DMS53 treated with DMSO at 0.1 percent for 48 hours (cell line): ENCODE data around the gene IL36G.
"Not testable (repeated sequence)": the region's sequence is repeated elsewhere in the genome, so short reads cannot be mapped to it uniquely, and the experiment has no call there.

Experiments
- DNase-seq: peaks from one replicate; lab custom pipeline; 2025; ENCODE audit not compliant: unreplicated experiment; lab: John Stamatoyannopoulos, UW

The IL36G gene

GRCh38 chr2:112977559-112978056 is at the start of gene IL36G:
IL36G (plus strand) TSS chr2:112978006; CDS start chr2:112978639, 633 bp downstream.
- DNase-seq, result no peak

GRCh38 chr2:112933261-112933660 is 44.5 kb upstream of the IL36G start:
- DNase-seq, result no peak

- DNase-seq, result not testable (repeated sequence)
Measured at GRCh38 chr2:112934117-112934516, 43.7 kb upstream of the IL36G start.

GRCh38 chr2:112936927-112937232 is 40.9 kb upstream of the IL36G start:
- DNase-seq, result no peak

GRCh38 chr2:112938904-112939303 is 38.9 kb upstream of the IL36G start:
- DNase-seq, result no peak

- no peak for DNase-seq
Measured at GRCh38 chr2:112939425-112939824, 38.4 kb upstream of the IL36G start.

- no peak for DNase-seq
Measured at GRCh38 chr2:112940859-112941625, 36.8 kb upstream of the IL36G start.

- DNase-seq, result peak; percentile 82
Measured at GRCh38 chr2:112941753-112942653, 35.8 kb upstream of the IL36G start.

- peak; percentile 27 for DNase-seq
Measured at GRCh38 chr2:112942654-112943002, 35.2 kb upstream of the IL36G start.

GRCh38 chr2:112944971-112945370 is 32.8 kb upstream of the IL36G start:
- no peak for DNase-seq

- DNase-seq, result no peak
Measured at GRCh38 chr2:112946086-112946485, 31.7 kb upstream of the IL36G start.

GRCh38 chr2:112947374-112947773 is 30.4 kb upstream of the IL36G start:
- DNase-seq, result peak; percentile 20

- DNase-seq, result peak; percentile 82
Measured at GRCh38 chr2:112949456-112949855, 28.4 kb upstream of the IL36G start.

- DNase-seq, result no peak
Measured at GRCh38 chr2:112954364-112954763, 23.4 kb upstream of the IL36G start.

GRCh38 chr2:112957511-112957910 is 20.3 kb upstream of the IL36G start:
- DNase-seq, result no peak

- peak; percentile 67 for DNase-seq
Measured at GRCh38 chr2:112958428-112959108, 19.2 kb upstream of the IL36G start.

GRCh38 chr2:112959109-112959812 is 18.5 kb upstream of the IL36G start:
- no peak for DNase-seq

- DNase-seq, result no peak
Measured at GRCh38 chr2:112960230-112960825, 17.5 kb upstream of the IL36G start.

GRCh38 chr2:112962308-112963175 is 15.3 kb upstream of the IL36G start:
- peak; percentile 22 for DNase-seq

GRCh38 chr2:112967023-112967422 is 10.8 kb upstream of the IL36G start:
- no peak for DNase-seq
